GM18517 (cell line): ENCODE data around the gene ESD.

Experiments used
- ATAC-seq: cut with Tn5 transposase; IDR thresholded peaks from one replicate; pipeline ENCODE4 v1.9.1; 2021; ENCODE audit warnings: mild to moderate bottlenecking, moderate library complexity; ENCODE audit not compliant: unreplicated experiment

Gene ESD

GRCh38 chr13:46747031-46747820 lies 49.7 kb downstream of the ESD start:
- no peak for ATAC-seq

GRCh38 chr13:46745706-46746105 lies 51.3 kb downstream of the ESD start:
- ATAC-seq, result no peak

- no peak for ATAC-seq
These were observed 51.9 kb downstream of the ESD start for GRCh38 chr13:46745062-46745461.

GRCh38 chr13:46743191-46743590 lies 53.8 kb downstream of the ESD start:
- ATAC-seq, result no peak

- no peak for ATAC-seq
These were observed 57.4 kb downstream of the ESD start for GRCh38 chr13:46739447-46740098.

- no peak for ATAC-seq
These were observed 58.2 kb downstream of the ESD start for GRCh38 chr13:46738766-46739165.

- no peak for ATAC-seq
These were observed 58.9 kb downstream of the ESD start for GRCh38 chr13:46738055-46738454.

GRCh38 chr13:46736541-46737310 lies 60.2 kb downstream of the ESD start:
- no peak for ATAC-seq

- ATAC-seq, result no peak
These were observed 61.5 kb downstream of the ESD start for GRCh38 chr13:46735425-46735824.

GRCh38 chr13:46731535-46731934 lies 65.4 kb downstream of the ESD start:
- ATAC-seq, result no peak

GRCh38 chr13:46728777-46729176 lies 68.2 kb downstream of the ESD start:
- ATAC-seq, result no peak

GRCh38 chr13:46726347-46726746 lies 70.6 kb downstream of the ESD start:
- no peak for ATAC-seq
